ENCODE data around the gene LYPD6B.

LYPD6B gene

DNA sequence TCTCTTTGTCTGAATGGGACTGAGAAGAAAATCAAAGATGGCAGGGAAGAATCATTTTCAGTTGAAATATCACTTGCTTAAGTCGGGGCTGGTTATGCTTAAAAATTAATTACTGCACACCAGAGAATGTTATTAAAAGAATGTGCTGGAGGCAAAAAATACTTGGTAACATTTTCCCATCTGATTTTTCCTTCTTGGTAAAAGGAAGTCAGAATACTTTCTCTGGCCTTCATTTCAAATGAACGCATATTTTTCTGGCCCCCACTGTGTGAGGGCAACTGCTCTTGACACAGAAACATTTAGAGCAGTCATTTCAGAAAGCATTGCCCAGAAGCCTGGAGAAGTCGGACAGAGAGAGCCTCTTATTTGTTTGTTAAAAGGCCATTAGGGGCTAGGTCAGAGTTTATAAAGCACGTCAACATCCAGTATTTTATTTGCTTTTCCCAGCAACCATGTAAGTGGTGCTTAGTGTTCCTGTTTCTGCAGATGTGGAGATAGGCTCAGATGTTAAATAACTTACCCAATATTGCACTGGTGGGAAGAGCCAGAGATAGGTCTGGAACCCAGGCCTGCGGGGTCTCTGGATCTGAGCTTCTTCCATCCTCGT, 32.9 kb upstream of the LYPD6B start:
- TF ChIP-seq, protein P1, sequence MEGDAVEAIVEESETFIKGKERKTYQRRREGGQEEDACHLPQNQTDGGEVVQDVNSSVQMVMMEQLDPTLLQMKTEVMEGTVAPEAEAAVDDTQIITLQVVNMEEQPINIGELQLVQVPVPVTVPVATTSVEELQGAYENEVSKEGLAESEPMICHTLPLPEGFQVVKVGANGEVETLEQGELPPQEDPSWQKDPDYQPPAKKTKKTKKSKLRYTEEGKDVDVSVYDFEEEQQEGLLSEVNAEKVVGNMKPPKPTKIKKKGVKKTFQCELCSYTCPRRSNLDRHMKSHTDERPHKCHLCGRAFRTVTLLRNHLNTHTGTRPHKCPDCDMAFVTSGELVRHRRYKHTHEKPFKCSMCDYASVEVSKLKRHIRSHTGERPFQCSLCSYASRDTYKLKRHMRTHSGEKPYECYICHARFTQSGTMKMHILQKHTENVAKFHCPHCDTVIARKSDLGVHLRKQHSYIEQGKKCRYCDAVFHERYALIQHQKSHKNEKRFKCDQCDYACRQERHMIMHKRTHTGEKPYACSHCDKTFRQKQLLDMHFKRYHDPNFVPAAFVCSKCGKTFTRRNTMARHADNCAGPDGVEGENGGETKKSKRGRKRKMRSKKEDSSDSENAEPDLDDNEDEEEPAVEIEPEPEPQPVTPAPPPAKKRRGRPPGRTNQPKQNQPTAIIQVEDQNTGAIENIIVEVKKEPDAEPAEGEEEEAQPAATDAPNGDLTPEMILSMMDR (IDR thresholded peaks at IDR 0.05; ENCODE audit: unreplicated experiment in 3 of 3), result no peak
- no peak overlapping the region for H3K4me3 Mint-ChIP-seq
- H3K4me1 Mint-ChIP-seq, result peaks cover 31% of the 10 kb centered on the region
- no peaks in the 10 kb centered on the region for H3K9me3 Mint-ChIP-seq
- peaks cover 8% of the 10 kb centered on the region for H3K27me3 Mint-ChIP-seq (ENCODE audit: low read depth)
- peaks cover 31% of the 10 kb centered on the region for H3K36me3 Mint-ChIP-seq (ENCODE audit: low read depth)
- peak overlapping the region; percentile 38 to 74 (median 47) for H3K27ac Mint-ChIP-seq

DNA sequence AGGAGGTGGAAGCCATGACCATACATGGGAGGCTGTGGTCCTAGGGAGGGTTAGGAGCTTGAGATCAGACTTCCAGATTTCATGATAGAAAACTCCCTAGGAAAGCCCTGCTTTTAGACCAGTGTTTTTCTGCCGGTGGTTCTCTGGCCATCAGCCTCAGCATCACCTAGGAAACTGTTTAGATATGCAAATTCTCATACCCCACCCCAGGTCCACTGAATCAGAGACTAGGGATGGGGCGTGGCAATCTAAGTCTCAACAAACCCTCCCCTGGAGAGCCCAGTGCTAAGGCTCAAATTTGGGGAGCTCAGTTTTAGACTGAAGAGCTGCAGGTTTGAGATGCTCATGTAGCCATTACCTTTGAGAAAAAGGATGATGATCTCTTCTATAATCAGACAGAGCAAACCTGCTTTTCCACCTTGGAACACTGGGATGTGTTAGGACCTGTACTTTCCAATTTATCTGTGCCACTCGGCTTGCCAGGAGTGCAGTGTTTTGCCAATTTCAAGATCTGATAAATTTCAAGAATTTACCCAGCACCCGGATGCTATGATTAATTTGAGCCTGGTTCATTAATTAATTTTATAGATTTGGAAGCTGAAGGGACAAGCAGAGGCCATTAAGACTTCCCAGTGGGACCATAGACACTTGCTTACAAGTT, 31.5 kb upstream of the LYPD6B start:
- Mint-ChIP-seq H3K36me3 (ENCODE audit: low read depth) (peaks cover 31% of the 10 kb centered on the region), H3K4me1 (peaks cover 31% of the 10 kb centered on the region), H3K4me3 (no peak overlapping the region), H3K27me3 (ENCODE audit: low read depth) (peaks cover 4% of the 10 kb centered on the region), H3K9me3 (no peaks in the 10 kb centered on the region), H3K27ac (no peak overlapping the region)
- TF ChIP-seq, protein P1 (IDR thresholded peaks at IDR 0.05; ENCODE audit: unreplicated experiment in 3 of 3), result no peak

DNA sequence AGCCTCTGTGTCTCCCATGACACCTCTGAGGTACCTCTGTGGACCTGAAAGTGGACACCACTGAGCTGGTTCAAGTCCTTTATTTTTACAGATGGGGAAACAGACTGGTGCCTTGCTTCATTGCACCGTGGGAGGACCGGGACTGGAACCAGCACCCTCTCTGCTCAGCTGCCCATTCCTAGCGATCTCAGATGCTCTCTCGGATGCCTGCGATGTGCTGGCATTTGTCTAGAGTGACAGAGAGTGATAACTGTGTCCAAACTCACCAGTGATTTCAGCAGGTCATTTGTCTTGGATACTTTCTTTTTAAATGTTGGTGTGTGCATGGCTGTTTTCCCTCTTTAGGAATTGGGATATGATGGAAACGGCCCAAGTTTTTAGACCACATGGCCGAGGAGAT, 30.1 kb upstream of the LYPD6B start:
- H3K36me3 Mint-ChIP-seq (ENCODE audit: low read depth), result peaks cover 20% of the 10 kb centered on the region
- TF ChIP-seq, protein P1 (IDR thresholded peaks at IDR 0.05; ENCODE audit: unreplicated experiment in 3 of 3), result no peak
- peaks cover 4% of the 10 kb centered on the region for H3K27me3 Mint-ChIP-seq (ENCODE audit: low read depth)
- no peak overlapping the region for H3K27ac Mint-ChIP-seq
- peaks cover 21% of the 10 kb centered on the region for H3K4me1 Mint-ChIP-seq
- no peak overlapping the region for H3K4me3 Mint-ChIP-seq
- H3K9me3 Mint-ChIP-seq, result no peaks in the 10 kb centered on the region

DNA sequence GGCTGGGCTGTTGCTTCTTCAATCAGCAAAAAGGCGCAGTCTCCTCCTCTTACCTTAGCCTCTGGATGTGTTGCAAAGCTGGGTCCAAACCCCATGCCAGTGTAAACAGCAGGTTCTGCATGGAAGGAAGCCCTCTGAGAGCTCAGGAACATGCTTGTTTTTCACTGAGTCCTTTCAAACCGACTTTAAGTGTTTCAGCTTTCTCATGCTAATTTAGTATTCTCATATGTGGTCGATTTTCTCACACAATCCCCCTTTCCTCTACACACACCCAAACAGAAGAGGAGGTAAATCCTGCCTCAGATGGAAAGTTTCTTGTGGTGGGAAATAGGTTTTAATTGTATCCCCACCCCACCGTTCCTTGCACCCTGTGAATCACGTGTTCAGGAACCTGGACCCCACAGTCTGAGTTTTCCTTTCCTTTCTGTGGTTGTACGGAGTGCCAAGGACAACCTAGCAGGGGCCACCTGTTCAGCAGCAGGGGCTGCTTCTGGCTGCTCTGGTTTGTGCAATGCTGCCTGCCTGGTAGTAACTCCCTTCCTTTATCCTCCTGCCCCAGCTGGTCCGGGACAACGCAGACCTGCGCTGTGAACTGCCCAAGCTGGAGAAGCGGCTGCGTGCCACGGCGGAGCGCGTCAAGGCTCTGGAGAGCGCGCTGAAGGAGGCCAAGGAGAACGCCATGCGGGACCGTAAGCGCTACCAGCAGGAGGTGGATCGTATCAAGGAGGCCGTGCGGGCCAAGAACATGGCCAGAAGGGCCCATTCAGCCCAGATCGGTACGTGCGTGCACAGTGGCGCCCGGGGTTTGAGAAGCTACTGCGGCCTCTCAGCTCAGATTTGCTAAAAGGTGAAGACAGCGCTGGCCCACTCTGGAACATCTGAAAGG, 28.7 kb upstream of the LYPD6B start:
- TF ChIP-seq, protein P1 (IDR thresholded peaks at IDR 0.05; ENCODE audit: unreplicated experiment in 3 of 3), result no peak
- Mint-ChIP-seq H3K27ac (no peak overlapping the region), H3K27me3 (ENCODE audit: low read depth) (peaks cover 4% of the 10 kb centered on the region), H3K4me1 (peaks cover 7% of the 10 kb centered on the region), H3K36me3 (ENCODE audit: low read depth) (peaks cover 19% of the 10 kb centered on the region), H3K9me3 (no peaks in the 10 kb centered on the region), H3K4me3 (no peak overlapping the region)

DNA sequence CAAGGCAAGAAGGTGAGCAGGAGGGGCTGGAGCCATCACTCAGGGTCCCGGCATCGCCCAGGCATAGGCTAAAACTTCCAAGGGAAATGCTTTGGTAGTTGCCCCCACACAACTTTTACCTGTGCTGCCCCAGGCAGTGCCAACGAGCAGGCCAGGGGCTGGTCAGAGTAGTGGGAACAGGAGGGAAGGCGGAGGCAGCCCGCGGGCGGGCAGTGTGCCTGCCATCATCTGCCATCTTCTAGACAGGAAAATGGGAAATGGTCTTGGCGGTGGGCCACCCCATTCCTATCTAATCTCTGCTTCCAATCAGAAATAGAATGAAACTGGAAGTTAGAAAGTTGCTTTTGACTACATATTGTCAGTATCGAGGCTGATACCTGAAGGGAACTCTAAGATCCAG, 26.0 kb upstream of the LYPD6B start:
- no peaks in the 10 kb centered on the region for H3K9me3 Mint-ChIP-seq
- H3K27me3 Mint-ChIP-seq (ENCODE audit: low read depth), result peaks cover 4% of the 10 kb centered on the region
- H3K27ac Mint-ChIP-seq, result no peak overlapping the region
- peaks cover 19% of the 10 kb centered on the region for H3K36me3 Mint-ChIP-seq (ENCODE audit: low read depth)
- TF ChIP-seq, protein P1 (IDR thresholded peaks at IDR 0.05; ENCODE audit: unreplicated experiment in 3 of 3), result no peak
- no peak overlapping the region for H3K4me3 Mint-ChIP-seq
- peaks cover 17% of the 10 kb centered on the region for H3K4me1 Mint-ChIP-seq
